ENCODE measurements around the gene SPRY4.

Gene SPRY4

GRCh38 chr5:142290577-142291299 lies 34.1 kb downstream of the SPRY4 start:
- TF ChIP-seq ZFX (IDR thresholded peaks at IDR 0.05) (no peak), CTCF (conservative IDR thresholded peaks at IDR 0.05) (no peak)
- H3K27ac ChIP-seq: no peak overlapping the region

- TF ChIP-seq CTCF (conservative IDR thresholded peaks at IDR 0.05) (no peak), ZFX (IDR thresholded peaks at IDR 0.05) (no peak)
- H3K27ac ChIP-seq: no peak overlapping the region
These were observed 34.9 kb downstream of the SPRY4 start for GRCh38 chr5:142289708-142290576.

GRCh38 chr5:142287973-142288313 lies 36.9 kb downstream of the SPRY4 start:
- no peak overlapping the region for H3K27ac ChIP-seq
- TF ChIP-seq ZFX (IDR thresholded peaks at IDR 0.05) (no peak), CTCF (conservative IDR thresholded peaks at IDR 0.05) (no peak)

GRCh38 chr5:142287096-142287972 lies 37.5 kb downstream of the SPRY4 start:
- TF ChIP-seq CTCF (conservative IDR thresholded peaks at IDR 0.05) (no peak), ZFX (IDR thresholded peaks at IDR 0.05) (no peak)
- no peak overlapping the region for H3K27ac ChIP-seq

- TF ChIP-seq CTCF (conservative IDR thresholded peaks at IDR 0.05): no peak
- no peak for TF ChIP-seq ZFX (IDR thresholded peaks at IDR 0.05)
- no peak overlapping the region for H3K27ac ChIP-seq
These were observed 38.7 kb downstream of the SPRY4 start for GRCh38 chr5:142286111-142286510.

GRCh38 chr5:142283304-142283703 lies 41.5 kb downstream of the SPRY4 start:
- TF ChIP-seq CTCF (conservative IDR thresholded peaks at IDR 0.05): no peak
- no peak for TF ChIP-seq ZFX (IDR thresholded peaks at IDR 0.05)
- no peak overlapping the region for H3K27ac ChIP-seq

All from C4-2B (cell line).